CD4-positive, alpha-beta memory T cell (primary cell): Measurements from ENCODE around the gene CCS. TPM values are rescaled to one million over a fixed set of nuclear protein-coding genes. Genes with fewer than 3 reads are reported as not detected.
"Not testable (repeated sequence)": the region's sequence is repeated elsewhere in the genome, so short reads cannot be mapped to it uniquely, and the experiment has no call there.

Experiments used
- CTCF ChIA-PET: fragments of 350-600 bp; sonication (Branson Sonifier 250); formaldehyde crosslinking; loops from one replicate; lab custom pipeline; 2021; ENCODE audit warnings: inconsistent platforms; ENCODE audit not compliant: partially characterized antibody; lab: Charles Lee
- POLR2A ChIA-PET: fragments of 350-600 bp; sonication (Branson Sonifier 250); formaldehyde crosslinking; loops from one replicate; lab custom pipeline; 2021; ENCODE audit not compliant: partially characterized antibody; lab: Charles Lee
- DNase-seq, 5 donors: peaks; one replicate each; pipeline versions ENCODE4 v3.0.0 to v3.0.0-alpha.2; 2020 to 2022; ENCODE audit warnings: mixed read lengths in 1 of 5
- H3K27ac ChIP-seq: one replicate; pipeline ENCODE4 v1.7.0; 2013; ENCODE audit warnings: low read depth, low read length
- H3K27me3 ChIP-seq: 2 replicates; pipeline ENCODE4 v1.7.0; 2013; ENCODE audit warnings: mild to moderate bottlenecking, low read length, moderate library complexity; ENCODE audit not compliant: insufficient read depth
- H3K36me3 ChIP-seq: 2 replicates; pipeline ENCODE4 v1.7.0; 2013; ENCODE audit warnings: mild to moderate bottlenecking, low read length, moderate library complexity; ENCODE audit not compliant: insufficient read depth
- H3K4me1 ChIP-seq: 2 replicates; pipeline ENCODE4 v1.7.0; 2013; ENCODE audit warnings: mild to moderate bottlenecking, low read length, moderate library complexity; ENCODE audit not compliant: insufficient read depth
- H3K4me3 ChIP-seq, 2 donors: one replicate each; pipeline ENCODE4 v1.7.0; 2013; ENCODE audit warnings: low read length in 2 of 2, mild to moderate bottlenecking in 1 of 2
- H3K9me3 ChIP-seq, 2 donors: one replicate each; pipeline ENCODE4 v1.7.0; 2013; ENCODE audit warnings: low read length in 2 of 2, control low read depth in 1 of 2; ENCODE audit not compliant: control insufficient read depth in 1 of 2
- H3K27ac Mint-ChIP-seq, 7 donors: one replicate each; pipeline ENCODE4 v1.8.0; 2020 to 2021; ENCODE audit warnings: mixed read lengths in 7 of 7, mild to moderate bottlenecking in 6 of 7, inconsistent platforms in 3 of 7, moderate library complexity in 3 of 7
- H3K27me3 Mint-ChIP-seq, 2 donors: one replicate each; pipeline ENCODE4 v1.8.0; 2020 to 2021; ENCODE audit warnings: mixed read lengths in 2 of 2
- H3K36me3 Mint-ChIP-seq, 2 donors: one replicate each; pipeline ENCODE4 v1.8.0; 2020 to 2021; ENCODE audit warnings: mixed read lengths in 2 of 2, inconsistent platforms in 1 of 2, mild to moderate bottlenecking in 1 of 2
- H3K4me1 Mint-ChIP-seq, 4 donors: one replicate each; pipeline ENCODE4 v1.8.0; 2020 to 2021; ENCODE audit warnings: mixed read lengths in 4 of 4, mild to moderate bottlenecking in 1 of 4
- H3K4me3 Mint-ChIP-seq, 8 donors: one replicate each; pipeline ENCODE4 v1.8.0; 2020 to 2021; ENCODE audit warnings: mixed read lengths in 8 of 8, mild to moderate bottlenecking in 7 of 8, moderate library complexity in 6 of 8, inconsistent platforms in 3 of 8
- H3K9me3 Mint-ChIP-seq, 8 donors: one replicate each; pipeline ENCODE4 v1.8.0; 2020 to 2021; ENCODE audit warnings: mixed read lengths in 8 of 8, mild to moderate bottlenecking in 5 of 8, inconsistent platforms in 3 of 8, moderate library complexity in 1 of 8
- intact Hi-C: fragments of 100-400 bp; cut with micrococcal nuclease; formaldehyde crosslinking; loops from one replicate; pipeline ENCODE4 v1.15.1; 2023
- polyA plus RNA-seq, 2 donors: library from polyadenylated mRNA; unstranded; fragments of 300-500 nt; fragmentation: Illumina TruSeq; gene quantifications; one replicate each; pipeline ENCODE4 v1.2.3, GENCODE V29; 2021
- total RNA-seq, 2 experiments: library from RNA; stranded (reverse); gene quantifications; one replicate each; pipeline ENCODE4 v1.2.3, GENCODE V29; 2021

The CCS gene
- total and polyA plus RNA-seq, 4 experiments from 2014 or later = 36.1 to 61.5 (median 49.8) TPM

DNA sequence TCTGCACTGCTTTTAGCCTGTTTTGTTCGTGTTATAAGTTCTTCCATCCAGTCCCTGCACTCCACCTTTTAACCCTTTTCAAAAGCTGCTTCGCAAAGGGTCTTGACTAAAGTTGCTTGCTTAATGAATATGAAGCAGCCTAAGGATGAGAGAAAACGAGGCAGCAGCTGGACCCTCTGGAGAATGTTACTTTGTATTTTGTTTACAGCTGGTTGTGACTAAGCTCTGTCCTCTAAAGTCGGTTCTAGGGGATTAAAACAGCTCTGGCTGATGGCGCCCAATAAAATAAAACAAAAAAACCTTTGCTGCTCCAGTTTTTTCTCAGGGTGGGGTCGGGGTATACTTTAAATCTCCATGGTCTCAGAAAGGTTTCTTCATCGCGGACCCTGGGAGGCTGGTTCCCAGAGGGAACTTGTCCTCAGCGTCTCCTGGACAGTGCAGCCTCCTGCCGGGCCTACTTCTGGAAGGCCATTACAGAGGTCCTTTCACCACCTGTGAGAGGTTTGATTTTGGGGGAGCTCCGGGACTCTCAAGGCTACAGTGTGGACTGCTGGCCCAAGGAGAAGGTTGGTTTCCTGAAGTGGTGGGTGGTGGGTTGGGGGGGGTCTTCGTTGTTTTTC is 44.7 kb downstream of the CCS start:
- Histone ChIP-seq H3K4me3 (peak overlapping the region; percentile 42 to 73), H3K27ac (peak overlapping the region; percentile 49), H3K36me3 (peaks cover 28% of the 10 kb centered on the region), H3K27me3 (no peaks in the 10 kb centered on the region), H3K4me1 (peaks cover 42% of the 10 kb centered on the region), H3K9me3 (no peaks in the 10 kb centered on the region)
- Mint-ChIP-seq H3K27me3 (no peaks in the 10 kb centered on the region), H3K9me3 (peaks cover 0 to 9% (median 0%) of the 10 kb centered on the region in 8 donors), H3K4me3 (peak overlapping the region; percentile 97 to 99 (median 98)), H3K27ac (peak overlapping the region; percentile 94 to 99 (median 99)), H3K36me3 (peaks cover 33 to 62% of the 10 kb centered on the region in 2 donors), H3K4me1 (peaks cover 41 to 73% (median 52%) of the 10 kb centered on the region in 4 donors)
- CTCF ChIA-PET = interaction anchor here (0.6 to 3.7 kb wide), 13 partner anchors 11 to 58 kb away, joined by 3 to 35 read pairs (median 7); partner anchors contain the start of genes CCDC87, CCS, RBM14 and RBM4B
- POLR2A ChIA-PET = interaction anchor here (0.7 to 16.9 kb wide), 30 partner anchors 7 to 481 kb away, joined by 3 to 442 read pairs (median 5); partner anchors contain the start of genes ACTN3, CCDC87, CCS and CD248
- intact Hi-C loops = loop anchor here (1.0 kb wide), 3 partner anchors 21 to 44 kb away; partner anchors contain the start of genes CCDC87, CCS, RBM14 and RBM4B
- DNase-seq = no peak

DNA sequence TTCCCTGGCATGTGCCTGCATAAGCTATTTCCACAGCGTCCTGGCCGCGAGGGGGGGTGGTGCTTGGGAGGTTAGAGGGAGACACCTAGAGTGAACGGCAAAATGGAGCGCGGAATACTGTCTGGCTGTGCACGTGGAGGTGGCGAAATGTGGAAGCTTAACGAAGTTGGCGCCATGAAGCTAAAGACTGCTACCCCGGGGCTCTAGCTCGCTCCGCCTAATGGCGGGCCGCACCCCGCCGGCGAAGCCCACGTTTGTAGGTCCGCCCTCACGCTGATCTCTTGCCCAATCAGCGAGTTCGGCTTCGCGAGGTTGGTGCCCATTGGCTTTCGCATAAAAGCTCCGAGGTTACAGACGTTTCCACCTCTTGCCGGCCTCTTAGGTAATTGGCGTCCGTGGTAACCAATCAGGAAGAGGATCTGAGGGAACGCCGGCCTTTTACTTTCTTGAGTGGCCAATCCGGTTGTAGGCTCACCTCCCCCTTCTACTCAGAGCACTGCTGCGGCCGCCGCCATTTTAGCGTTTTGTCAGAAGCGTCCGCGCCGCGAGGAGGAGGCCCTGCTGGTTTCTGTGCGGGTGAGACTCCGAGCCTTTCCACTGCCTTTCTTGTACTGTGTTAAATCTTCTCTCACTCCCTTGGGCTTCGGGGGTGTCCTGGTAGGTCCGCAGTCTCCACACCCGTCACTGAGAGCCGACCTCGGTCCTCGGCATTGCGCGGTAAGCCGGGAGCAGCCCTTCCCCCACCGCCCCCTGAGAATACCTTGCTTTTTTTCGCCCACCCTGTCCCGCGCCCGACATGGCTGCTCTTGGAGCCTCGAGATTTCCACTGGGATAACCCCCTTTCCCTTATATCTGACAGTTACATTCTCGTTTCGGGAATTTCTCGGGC is 45.4 kb downstream of the CCS start, which contains the start of gene RBM4:
RBM4 (plus strand) TSS at position 527 of the 889 bp plus-strand sequence. CDS start 1,009 bp downstream, outside the sequence.
- DNase-seq = peak; percentile 95 to 99 (median 98)
- POLR2A ChIA-PET = interaction anchor here (0.7 to 16.9 kb wide), 33 partner anchors 8 to 481 kb away, joined by 3 to 442 read pairs (median 5); partner anchors contain the start of genes ACTN3, CCDC87, CCS and CD248
- H3K27ac ChIP-seq = peak within 1 kb of the TSS; percentile 88
- peaks cover 34% of the 10 kb centered on the region for H3K36me3 ChIP-seq
- H3K36me3 Mint-ChIP-seq = peaks cover 41 to 70% of the 10 kb centered on the region in 2 donors
- H3K9me3 Mint-ChIP-seq = peaks cover 0 to 12% (median 0%) of the 10 kb centered on the region in 8 donors
- H3K27ac Mint-ChIP-seq = peak within 1 kb of the TSS; percentile 94 to 99 (median 99)
- H3K4me3 Mint-ChIP-seq = peak within 1 kb of the TSS; percentile 97 to 99 (median 98)
- H3K4me3 ChIP-seq = peak within 1 kb of the TSS; percentile 63 to 96
- no peaks in the 10 kb centered on the region for H3K27me3 Mint-ChIP-seq
- no peaks in the 10 kb centered on the region for H3K9me3 ChIP-seq
- H3K27me3 ChIP-seq = no peaks in the 10 kb centered on the region
- intact Hi-C loops = loop anchor here (1.0 kb wide), 3 partner anchors 22 to 45 kb away; partner anchors contain the start of genes CCDC87, CCS, RBM14 and RBM4B
- CTCF ChIA-PET = interaction anchor here (0.6 to 3.7 kb wide), 13 partner anchors 11 to 95 kb away, joined by 3 to 35 read pairs (median 7); partner anchors contain the start of genes CCDC87, CCS, RBM14 and RBM4B
- peaks cover 48 to 81% (median 59%) of the 10 kb centered on the region in 4 donors for H3K4me1 Mint-ChIP-seq
- H3K4me1 ChIP-seq = peaks cover 49% of the 10 kb centered on the region

DNA sequence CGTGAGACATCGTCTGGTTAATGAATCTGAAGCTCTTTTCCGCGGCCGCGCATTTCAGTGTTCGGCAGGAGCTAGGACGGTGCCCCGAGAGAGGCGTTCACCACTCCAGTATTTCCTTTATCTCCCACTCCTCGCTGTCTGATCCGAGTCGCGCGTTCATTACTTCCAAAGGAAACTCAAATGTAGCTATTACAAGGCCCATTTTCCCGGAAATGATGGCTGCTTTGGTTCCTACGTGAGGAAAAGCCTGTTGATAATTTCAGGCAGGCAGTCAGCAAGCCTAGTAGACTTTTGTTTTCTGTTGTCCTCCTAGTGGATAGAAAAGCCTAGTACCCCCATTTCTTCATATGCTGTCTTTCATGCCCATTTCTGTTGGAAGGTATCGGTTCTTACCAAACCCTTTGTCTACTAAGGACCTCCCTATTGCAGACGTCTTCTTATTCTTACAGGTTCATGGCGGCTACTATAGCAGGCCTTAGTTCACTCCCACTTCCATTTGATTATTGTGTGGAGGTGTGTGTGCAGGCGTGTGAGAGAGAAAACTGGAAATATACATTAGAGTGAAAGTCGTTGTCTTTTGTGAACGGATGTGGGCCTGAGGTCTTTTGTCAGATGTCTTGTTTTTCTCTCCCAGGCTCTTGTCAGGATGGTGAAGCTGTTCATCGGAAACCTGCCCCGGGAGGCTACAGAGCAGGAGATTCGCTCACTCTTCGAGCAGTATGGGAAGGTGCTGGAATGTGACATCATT is 46.3 kb downstream of the CCS start:
- H3K9me3 ChIP-seq = no peaks in the 10 kb centered on the region
- Mint-ChIP-seq H3K4me3 (peak overlapping the region; percentile 97 to 99 (median 98)), H3K4me1 (peaks cover 56 to 88% (median 67%) of the 10 kb centered on the region in 4 donors), H3K36me3 (peaks cover 49 to 77% of the 10 kb centered on the region in 2 donors), H3K9me3 (peaks cover 0 to 12% (median 0%) of the 10 kb centered on the region in 8 donors), H3K27me3 (no peaks in the 10 kb centered on the region), H3K27ac (peak overlapping the region; percentile 94 to 99 (median 99))
- DNase-seq = peak; percentile 43 to 64 (median 59)
- peak overlapping the region; percentile 63 to 96 for H3K4me3 ChIP-seq
- intact Hi-C loops = no loop called here
- peaks cover 57% of the 10 kb centered on the region for H3K4me1 ChIP-seq
- ChIA-PET CTCF (interaction anchor here (1.6 to 3.7 kb wide), 5 partner anchors 18 to 96 kb away, joined by 5 to 35 read pairs (median 19); partner anchors contain the start of genes CCDC87, CCS, RBM14 and RBM4B), POLR2A (interaction anchor here (0.9 to 16.9 kb wide), 21 partner anchors 9 to 322 kb away, joined by 4 to 442 read pairs (median 7); partner anchors contain the start of genes ACTN3, CCDC87, CCS and CD248)
- H3K27me3 ChIP-seq = no peaks in the 10 kb centered on the region
- H3K27ac ChIP-seq = peak overlapping the region; percentile 88
- H3K36me3 ChIP-seq = peaks cover 43% of the 10 kb centered on the region

DNA sequence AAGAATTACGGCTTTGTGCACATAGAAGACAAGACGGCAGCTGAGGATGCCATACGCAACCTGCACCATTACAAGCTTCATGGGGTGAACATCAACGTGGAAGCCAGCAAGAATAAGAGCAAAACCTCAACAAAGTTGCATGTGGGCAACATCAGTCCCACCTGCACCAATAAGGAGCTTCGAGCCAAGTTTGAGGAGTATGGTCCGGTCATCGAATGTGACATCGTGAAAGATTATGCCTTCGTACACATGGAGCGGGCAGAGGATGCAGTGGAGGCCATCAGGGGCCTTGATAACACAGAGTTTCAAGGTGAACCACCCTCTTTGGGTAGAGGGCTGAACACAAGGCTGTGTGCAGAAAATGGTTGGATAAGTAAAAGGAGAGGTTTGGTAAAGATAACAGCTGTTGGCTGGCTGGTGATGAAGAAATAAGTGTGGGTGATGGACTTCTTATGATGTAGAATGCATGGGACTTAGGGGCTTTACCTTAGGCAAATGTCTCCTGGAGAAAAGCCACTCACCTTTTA is 46.9 kb downstream of the CCS start:
- peaks cover 60 to 88% (median 69%) of the 10 kb centered on the region in 4 donors for H3K4me1 Mint-ChIP-seq
- H3K4me3 Mint-ChIP-seq = peak overlapping the region; percentile 97 to 99 (median 98)
- ChIA-PET CTCF (interaction anchor here (1.6 to 2.5 kb wide), 3 partner anchors 19 to 96 kb away, joined by 5 to 35 read pairs (median 5); partner anchors contain the start of gene RBM4B), POLR2A (interaction anchor here (1.2 to 16.9 kb wide), 9 partner anchors 9 to 94 kb away, joined by 5 to 442 read pairs (median 23); partner anchors contain the start of genes ACTN3, CCDC87, CCS and CTSF)
- H3K9me3 Mint-ChIP-seq, DNase-seq, H3K27me3 Mint-ChIP-seq, H3K27me3 ChIP-seq, intact Hi-C loops, H3K9me3 ChIP-seq: not testable (repeated sequence)
- H3K4me1 ChIP-seq = peaks cover 64% of the 10 kb centered on the region
- H3K4me3 ChIP-seq = peak overlapping the region; percentile 8 to 96
- peak overlapping the region; percentile 94 to 99 (median 99) for H3K27ac Mint-ChIP-seq
- peaks cover 51 to 78% of the 10 kb centered on the region in 2 donors for H3K36me3 Mint-ChIP-seq
- H3K27ac ChIP-seq = peak overlapping the region; percentile 88
- peaks cover 49% of the 10 kb centered on the region for H3K36me3 ChIP-seq

DNA sequence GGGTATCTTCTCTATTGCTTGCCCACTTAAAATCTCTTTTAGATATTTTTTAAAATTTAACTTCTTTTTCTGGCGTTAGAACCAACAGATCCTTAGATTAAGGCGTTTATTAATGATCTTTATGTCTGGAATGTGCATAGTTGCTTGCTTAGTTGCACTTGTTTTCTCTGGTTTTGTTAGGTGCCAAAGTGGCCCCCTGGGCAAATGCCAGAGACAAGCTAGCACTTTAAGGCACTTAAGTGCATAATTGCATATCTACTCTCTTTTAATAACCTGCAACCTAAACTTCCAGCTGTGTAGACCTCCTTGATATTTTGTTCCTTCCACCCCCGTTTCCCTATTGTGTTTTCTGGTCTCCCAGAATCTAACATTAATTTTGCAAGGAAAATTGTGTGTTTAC is 48.8 kb downstream of the CCS start:
- peaks cover 71 to 91% of the 10 kb centered on the region in 2 donors for H3K36me3 Mint-ChIP-seq
- peaks cover 0 to 7% (median 0%) of the 10 kb centered on the region in 8 donors for H3K9me3 Mint-ChIP-seq

More for the DNA sequence above, 48.8 kb downstream of the CCS start:
- Histone ChIP-seq H3K27ac (peak overlapping the region; percentile 3), H3K4me3 (no peak overlapping the region), H3K9me3 (no peaks in the 10 kb centered on the region), H3K36me3 (peaks cover 69% of the 10 kb centered on the region), H3K27me3 (no peaks in the 10 kb centered on the region), H3K4me1 (peaks cover 83% of the 10 kb centered on the region)
- no peak for DNase-seq
- intact Hi-C loops = no loop called here
- Mint-ChIP-seq H3K4me1 (peaks cover 76 to 100% (median 85%) of the 10 kb centered on the region in 4 donors), H3K4me3 (peak overlapping the region; percentile 43 to 99 (median 89)), H3K27ac (peak overlapping the region; percentile 24 to 99 (median 76)), H3K27me3 (no peaks in the 10 kb centered on the region)
- CTCF ChIA-PET = interaction anchor here (1.7 kb wide), 1 partner anchor 37 kb away, joined by 4 read pairs; no protein-coding TSS in a partner anchor
- POLR2A ChIA-PET = interaction anchor here (1.3 to 16.9 kb wide), 3 partner anchors 10 to 21 kb away, joined by 4 to 442 read pairs (median 4); partner anchors contain the start of gene RBM14
